A549 (cell line): ENCODE results near the gene TFAP2D. TPM values are rescaled to one million over a fixed set of nuclear protein-coding genes. Genes with fewer than 3 reads are reported as not detected.

Source experiments
- ATAC-seq, 2 experiments: fragments of 200-7000 bp in 1 of 2; fragments of >200 bp in 1 of 2; cut with Nextera tagmentation in 1 of 2; cut with Tn5 transposase in 1 of 2; 3 replicates each; pipeline versions ENCODE4 v1.8.0 to v1.9.1; 2018 to 2020; ENCODE audit warnings: mild to moderate bottlenecking in 1 of 2, moderate library complexity in 1 of 2
- CTCF ChIA-PET: fragments of 300-600 bp; sonication (Branson Sonifier 250); formaldehyde crosslinking; extraction: SDS; loops from one replicate; lab custom pipeline; 2021; ENCODE audit warnings: antibody characterized with exemption, inconsistent platforms; lab: Yijun Ruan, JAX
- POLR2A ChIA-PET: fragments of 350-600 bp; formaldehyde crosslinking; extraction: SDS; loops from one replicate; lab custom pipeline; 2021; ENCODE audit warnings: antibody characterized with exemption, inconsistent platforms; lab: Yijun Ruan, JAX
- DNase-seq, 2 experiments: peaks; one replicate each; pipeline versions ENCODE4 v3.0.0 to v3.0.0-alpha.2; 2011 to 2016; ENCODE audit warnings: low read depth in 1 of 2, low spot score in 1 of 2
- FAIRE-seq: peaks from 2 replicates; lab custom pipeline; 2011; peaks lifted over from hg19 to GRCh38; lab: Jason Lieb, UNC
- H3K27ac ChIP-seq, 2 experiments: fragments of >200 bp; sonication (Bioruptor Twin); formaldehyde crosslinking; 3 replicates each; pipeline ENCODE4 v1.5.1; 2016 to 2017
- H3K4me1 ChIP-seq: fragments of >200 bp; sonication (Bioruptor Twin); formaldehyde crosslinking; 3 replicates; pipeline ENCODE4 v1.6.1; 2016
- H3K4me2 ChIP-seq: fragments of >200 bp; sonication (Bioruptor Twin); formaldehyde crosslinking; 3 replicates; pipeline ENCODE4 v1.6.1; 2016
- H3K4me3 ChIP-seq: fragments of >200 bp; sonication (Bioruptor Twin); formaldehyde crosslinking; 3 replicates; pipeline ENCODE4 v1.5.1; 2016
- H3K9me3 ChIP-seq: fragments of >200 bp; sonication (Bioruptor Twin); formaldehyde crosslinking; 3 replicates; pipeline ENCODE4 v1.6.1; 2016
- CBX8 ChIP-seq: fragments of 200-600 bp; sonication (generic); IDR thresholded peaks from 2 replicates; pipeline ENCODE4 v1.6.1; 2016
- CHD4 ChIP-seq: fragments of 200-600 bp; sonication (generic); IDR thresholded peaks from 2 replicates; pipeline ENCODE4 v1.6.1; 2016; ENCODE audit warnings: antibody characterized with exemption, mild to moderate bottlenecking, borderline replicate concordance
- EP300 ChIP-seq, 2 experiments: fragments of >200 bp; sonication (Bioruptor Twin); formaldehyde crosslinking; IDR thresholded peaks; 2 replicates in 1 of 2; 3 replicates in 1 of 2; pipeline ENCODE4 v1.6.1; 2016 to 2017
- HOXB13 ChIP-seq: fragments of 250-450 bp; sonication (Bioruptor Pico); IDR thresholded peaks from 2 replicates; pipeline ENCODE4 v1.5.0; 2020; ENCODE audit warnings: low read depth, mild to moderate bottlenecking, moderate library complexity
- HOXB5 ChIP-seq: fragments of 250-450 bp; sonication (Bioruptor Pico); IDR thresholded peaks from 2 replicates; pipeline ENCODE4 v1.5.0; 2020; ENCODE audit warnings: mild to moderate bottlenecking, moderate library complexity
- JUN ChIP-seq, 2 experiments: fragments of >200 bp; sonication (Bioruptor Twin); formaldehyde crosslinking; IDR thresholded peaks; 2 replicates in 1 of 2; 3 replicates in 1 of 2; pipeline ENCODE4 v1.6.1; 2016 to 2017
- JUNB ChIP-seq: fragments of >200 bp; sonication (Bioruptor Twin); formaldehyde crosslinking; IDR thresholded peaks from 2 replicates; pipeline ENCODE4 v1.6.1; 2016
- KDM1A ChIP-seq: fragments of 200-600 bp; sonication (generic); IDR thresholded peaks from 2 replicates; pipeline ENCODE4 v1.6.1; 2016; ENCODE audit warnings: low read depth, mild to moderate bottlenecking
- NFE2L2 ChIP-seq: fragments of 150-350 bp; conservative IDR thresholded peaks from 2 replicates; pipeline ENCODE4 v1.6.1; 2014; ENCODE audit warnings: low read length
- POLR2A ChIP-seq: IDR thresholded peaks from 2 replicates; pipeline ENCODE4 v1.6.1; 2012; ENCODE audit warnings: mild to moderate bottlenecking, low read length
- RAD21 ChIP-seq, 2 experiments: fragments of >200 bp in 1 of 2; sonication (Bioruptor Twin) in 1 of 2; formaldehyde crosslinking in 1 of 2; IDR thresholded peaks in 1 of 2; conservative IDR thresholded peaks in 1 of 2; 2 replicates in 1 of 2; 3 replicates in 1 of 2; pipeline ENCODE4 v1.6.1; 2012 to 2018; ENCODE audit warnings: inconsistent platforms in 1 of 2
- RNF2 ChIP-seq: fragments of 200-600 bp; sonication (generic); IDR thresholded peaks from 2 replicates; pipeline ENCODE4 v1.6.1; 2016; ENCODE audit warnings: low read depth, mild to moderate bottlenecking, antibody characterized with exemption, moderate library complexity, borderline replicate concordance
- SMC3 ChIP-seq: fragments of >200 bp; sonication (Bioruptor Twin); formaldehyde crosslinking; IDR thresholded peaks from 3 replicates; pipeline ENCODE4 v1.6.1; 2018; ENCODE audit warnings: inconsistent platforms
- SREBF2 ChIP-seq: fragments of 450-650 bp; IDR thresholded peaks from 2 replicates; pipeline ENCODE4 v1.6.1; 2014; ENCODE audit warnings: mild to moderate bottlenecking, moderate library complexity
- TFCP2L1 ChIP-seq: fragments of 250-450 bp; sonication (Bioruptor Pico); IDR thresholded peaks from 2 replicates; pipeline ENCODE4 v1.5.0; 2021; ENCODE audit warnings: mild to moderate bottlenecking
- ZC3H11A ChIP-seq: fragments of 450-650 bp; IDR thresholded peaks from 2 replicates; pipeline ENCODE4 v1.6.1; 2014; ENCODE audit warnings: antibody characterized with exemption, mild to moderate bottlenecking
- ZSCAN20 ChIP-seq: fragments of 250-450 bp; sonication (Bioruptor Pico); IDR thresholded peaks from 2 replicates; pipeline ENCODE4 v1.8.0; 2022; ENCODE audit warnings: mild to moderate bottlenecking, moderate library complexity
- WGBS: methylation state at CpG from one replicate; pipeline ENCODE4 v1.1.6; 2017; ENCODE audit errors: missing lambda C conversion rate; 5-methylcytosine and 5-hydroxymethylcytosine counted together
- polyA plus RNA-seq, 4 experiments: library from polyadenylated mRNA; depleted of rRNA in 3 of 4; stranded (reverse); fragments of >200 nt; fragmentation: RNase III in 1 of 4; extraction: RNeasy Plus Mini Kit Qiagen cat#74134 plus additional on column Dnase treatment in 1 of 4; gene quantifications; 2 replicates in 3 of 4; 3 replicates in 1 of 4; pipeline ENCODE4 v1.2.3, GENCODE V29; 2011 to 2017
- TF ChIP-seq, protein P1 (sequence below): fragments of >200 bp; sonication (Bioruptor Twin); formaldehyde crosslinking; IDR thresholded peaks from 3 replicates; pipeline ENCODE4 v1.5.1; 2016
- TF ChIP-seq, protein P2 (sequence below): IDR thresholded peaks from 2 replicates; pipeline ENCODE4 v1.6.1; 2012; ENCODE audit warnings: low read depth, borderline replicate concordance
- TF ChIP-seq, protein P3 (sequence below): fragments of >200 bp; sonication (Bioruptor Twin); formaldehyde crosslinking; IDR thresholded peaks from 3 replicates; pipeline ENCODE4 v1.6.1; 2016
- TF ChIP-seq, protein P4 (sequence below): fragments of 250-450 bp; sonication (Bioruptor Pico); IDR thresholded peaks from 2 replicates; pipeline ENCODE4 v1.5.0; 2021; ENCODE audit warnings: mild to moderate bottlenecking, moderate library complexity, borderline replicate concordance

The TFAP2D gene
- polyA plus RNA-seq, 2 of the 4 experiments (the other 2 are of a cell fraction), result not detected

DNA sequence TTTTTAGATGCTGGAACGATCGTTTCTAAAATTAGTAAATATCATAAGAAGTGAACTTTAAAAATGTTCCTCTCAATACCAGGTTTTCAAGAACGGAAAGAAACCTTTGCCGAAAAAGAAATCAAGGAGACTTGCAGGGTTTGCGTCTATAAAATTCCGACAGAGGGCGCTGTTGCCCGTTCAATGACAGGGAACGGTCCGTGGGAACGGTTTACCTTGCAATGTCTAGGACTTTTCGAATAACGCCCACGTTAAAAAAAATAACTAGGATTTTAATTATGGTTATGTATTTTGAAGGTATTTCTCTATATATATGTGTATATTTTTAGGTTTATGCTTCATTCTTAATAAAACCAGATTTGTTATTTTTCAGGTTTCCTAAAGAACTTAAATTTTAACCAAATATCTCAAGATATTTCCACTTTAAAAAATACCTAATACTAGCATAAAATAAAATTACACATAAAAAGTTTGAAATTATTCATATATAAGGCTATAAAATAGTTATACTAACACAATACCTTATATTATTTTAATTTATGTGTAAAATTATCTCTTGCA lies 102.9 kb downstream of the TFAP2D start:
- no peaks in the 10 kb centered on the region for H3K4me1 ChIP-seq
- FAIRE-seq, result no peak
- peak overlapping the region; percentile 54 for H3K4me3 ChIP-seq
- DNase-seq, result peak; percentile 16 to 55
- peak; percentile 78 to 84; a peak in 5 of 6 replicates for ATAC-seq
- WGBS, result under 1% methylated on average over 14 of the region's 14 CpGs
- no peaks in the 10 kb centered on the region for H3K9me3 ChIP-seq
- ChIA-PET CTCF (interaction anchor here (0.7 to 1.5 kb wide), 12 partner anchors 12 to 1208 kb away, joined by 3 to 6 read pairs (median 3); no protein-coding TSS in a partner anchor), POLR2A (no interaction called here)
- no peak for TF ChIP-seq SREBF2
- TF ChIP-seq EP300 (IDR thresholded peaks at IDR 0.05), result no peak
- TF ChIP-seq, protein P1, sequence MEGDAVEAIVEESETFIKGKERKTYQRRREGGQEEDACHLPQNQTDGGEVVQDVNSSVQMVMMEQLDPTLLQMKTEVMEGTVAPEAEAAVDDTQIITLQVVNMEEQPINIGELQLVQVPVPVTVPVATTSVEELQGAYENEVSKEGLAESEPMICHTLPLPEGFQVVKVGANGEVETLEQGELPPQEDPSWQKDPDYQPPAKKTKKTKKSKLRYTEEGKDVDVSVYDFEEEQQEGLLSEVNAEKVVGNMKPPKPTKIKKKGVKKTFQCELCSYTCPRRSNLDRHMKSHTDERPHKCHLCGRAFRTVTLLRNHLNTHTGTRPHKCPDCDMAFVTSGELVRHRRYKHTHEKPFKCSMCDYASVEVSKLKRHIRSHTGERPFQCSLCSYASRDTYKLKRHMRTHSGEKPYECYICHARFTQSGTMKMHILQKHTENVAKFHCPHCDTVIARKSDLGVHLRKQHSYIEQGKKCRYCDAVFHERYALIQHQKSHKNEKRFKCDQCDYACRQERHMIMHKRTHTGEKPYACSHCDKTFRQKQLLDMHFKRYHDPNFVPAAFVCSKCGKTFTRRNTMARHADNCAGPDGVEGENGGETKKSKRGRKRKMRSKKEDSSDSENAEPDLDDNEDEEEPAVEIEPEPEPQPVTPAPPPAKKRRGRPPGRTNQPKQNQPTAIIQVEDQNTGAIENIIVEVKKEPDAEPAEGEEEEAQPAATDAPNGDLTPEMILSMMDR, result peak; percentile 57
- TF ChIP-seq JUNB, result no peak
- no peak for TF ChIP-seq HOXB5 (CRISPR knock-in tag)
- TF ChIP-seq SMC3, result peak; percentile 63
- TF ChIP-seq RAD21 (conservative IDR thresholded peaks at IDR 0.05 in 1 of 2, IDR thresholded peaks at IDR 0.05 in 1 of 2), result peak; percentile 75 to 76
- no peak overlapping the region for H3K27ac ChIP-seq
- H3K4me2 ChIP-seq, result peak overlapping the region; percentile 73

DNA sequence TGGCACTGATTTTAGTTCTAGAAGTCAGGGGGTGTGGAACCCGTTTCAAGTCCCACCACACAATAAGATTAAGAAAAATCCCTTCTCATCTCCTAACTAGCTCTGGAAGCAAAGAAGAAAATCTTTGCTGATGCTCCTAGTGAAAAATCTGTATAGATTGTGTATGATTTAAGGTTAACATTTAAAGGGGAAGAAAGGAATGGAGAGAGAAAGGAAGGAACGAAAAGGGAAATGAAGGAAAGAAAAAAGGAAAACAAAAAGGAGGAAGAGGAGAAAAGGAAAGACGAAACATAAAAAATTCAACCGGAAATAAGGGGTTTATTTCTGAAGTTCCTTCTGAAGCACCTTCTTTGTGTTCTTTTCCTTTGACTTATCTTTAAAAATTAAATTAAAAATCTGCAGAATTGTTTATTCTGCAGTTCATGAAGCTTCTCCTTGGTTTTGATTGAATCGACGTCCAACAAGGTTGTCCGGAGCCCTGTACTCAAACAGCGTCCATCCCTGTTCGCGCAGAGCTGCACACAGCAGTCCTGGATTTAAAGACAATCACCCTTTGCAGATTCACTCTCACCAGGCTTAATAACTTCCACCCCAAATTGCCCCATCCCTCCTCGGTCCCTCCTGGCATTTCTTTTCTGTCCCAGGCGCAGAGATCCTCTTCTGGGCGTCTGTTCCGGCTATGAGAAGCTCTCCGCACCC lies 103.8 kb downstream of the TFAP2D start:
- TF ChIP-seq RNF2 (no peak), SMC3 (no peak), JUN (IDR thresholded peaks at IDR 0.05) (no peak), ZSCAN20 (CRISPR knock-in tag) (no peak), ZC3H11A (no peak), NFE2L2 (no peak), CHD4 (no peak), CBX8 (no peak), TFCP2L1 (CRISPR knock-in tag) (no peak), KDM1A (no peak), HOXB13 (CRISPR knock-in tag) (no peak), POLR2A (no peak), RAD21 (conservative IDR thresholded peaks at IDR 0.05 in 1 of 2, IDR thresholded peaks at IDR 0.05 in 1 of 2) (no peak)
- TF ChIP-seq, protein P2, sequence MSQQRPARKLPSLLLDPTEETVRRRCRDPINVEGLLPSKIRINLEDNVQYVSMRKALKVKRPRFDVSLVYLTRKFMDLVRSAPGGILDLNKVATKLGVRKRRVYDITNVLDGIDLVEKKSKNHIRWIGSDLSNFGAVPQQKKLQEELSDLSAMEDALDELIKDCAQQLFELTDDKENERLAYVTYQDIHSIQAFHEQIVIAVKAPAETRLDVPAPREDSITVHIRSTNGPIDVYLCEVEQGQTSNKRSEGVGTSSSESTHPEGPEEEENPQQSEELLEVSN, result no peak
- TF ChIP-seq, protein P3, sequence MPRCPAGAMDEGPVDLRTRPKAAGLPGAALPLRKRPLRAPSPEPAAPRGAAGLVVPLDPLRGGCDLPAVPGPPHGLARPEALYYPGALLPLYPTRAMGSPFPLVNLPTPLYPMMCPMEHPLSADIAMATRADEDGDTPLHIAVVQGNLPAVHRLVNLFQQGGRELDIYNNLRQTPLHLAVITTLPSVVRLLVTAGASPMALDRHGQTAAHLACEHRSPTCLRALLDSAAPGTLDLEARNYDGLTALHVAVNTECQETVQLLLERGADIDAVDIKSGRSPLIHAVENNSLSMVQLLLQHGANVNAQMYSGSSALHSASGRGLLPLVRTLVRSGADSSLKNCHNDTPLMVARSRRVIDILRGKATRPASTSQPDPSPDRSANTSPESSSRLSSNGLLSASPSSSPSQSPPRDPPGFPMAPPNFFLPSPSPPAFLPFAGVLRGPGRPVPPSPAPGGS, result no peak
- TF ChIP-seq, protein P4, sequence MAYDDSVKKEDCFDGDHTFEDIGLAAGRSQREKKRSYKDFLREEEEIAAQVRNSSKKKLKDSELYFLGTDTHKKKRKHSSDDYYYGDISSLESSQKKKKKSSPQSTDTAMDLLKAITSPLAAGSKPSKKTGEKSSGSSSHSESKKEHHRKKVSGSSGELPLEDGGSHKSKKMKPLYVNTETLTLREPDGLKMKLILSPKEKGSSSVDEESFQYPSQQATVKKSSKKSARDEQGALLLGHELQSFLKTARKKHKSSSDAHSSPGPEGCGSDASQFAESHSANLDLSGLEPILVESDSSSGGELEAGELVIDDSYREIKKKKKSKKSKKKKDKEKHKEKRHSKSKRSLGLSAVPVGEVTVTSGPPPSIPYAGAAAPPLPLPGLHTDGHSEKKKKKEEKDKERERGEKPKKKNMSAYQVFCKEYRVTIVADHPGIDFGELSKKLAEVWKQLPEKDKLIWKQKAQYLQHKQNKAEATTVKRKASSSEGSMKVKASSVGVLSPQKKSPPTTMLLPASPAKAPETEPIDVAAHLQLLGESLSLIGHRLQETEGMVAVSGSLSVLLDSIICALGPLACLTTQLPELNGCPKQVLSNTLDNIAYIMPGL, result no peak
- H3K27ac ChIP-seq, result no peak overlapping the region
- DNase-seq, result no peak
- ChIA-PET POLR2A (no interaction called here), CTCF (interaction anchor here (0.7 to 1.5 kb wide), 4 partner anchors 34 to 1204 kb away, joined by 3 to 5 read pairs (median 4); no protein-coding TSS in a partner anchor)
- ATAC-seq, result no peak
- no peak for FAIRE-seq
- H3K4me2 ChIP-seq, result no peak overlapping the region
- no peaks in the 10 kb centered on the region for H3K4me1 ChIP-seq
- no peaks in the 10 kb centered on the region for H3K9me3 ChIP-seq
- no peak overlapping the region for H3K4me3 ChIP-seq
- 60% methylated on average over 15 of the region's 15 CpGs for WGBS
